GM19328 (cell line): ENCODE measurements around the gene TP73.

Source experiments
- ATAC-seq: cut with Tn5 transposase; IDR thresholded peaks from one replicate; pipeline ENCODE4 v1.9.1; 2021; ENCODE audit warnings: mild to moderate bottlenecking, moderate library complexity; ENCODE audit not compliant: unreplicated experiment

The TP73 gene

DNA sequence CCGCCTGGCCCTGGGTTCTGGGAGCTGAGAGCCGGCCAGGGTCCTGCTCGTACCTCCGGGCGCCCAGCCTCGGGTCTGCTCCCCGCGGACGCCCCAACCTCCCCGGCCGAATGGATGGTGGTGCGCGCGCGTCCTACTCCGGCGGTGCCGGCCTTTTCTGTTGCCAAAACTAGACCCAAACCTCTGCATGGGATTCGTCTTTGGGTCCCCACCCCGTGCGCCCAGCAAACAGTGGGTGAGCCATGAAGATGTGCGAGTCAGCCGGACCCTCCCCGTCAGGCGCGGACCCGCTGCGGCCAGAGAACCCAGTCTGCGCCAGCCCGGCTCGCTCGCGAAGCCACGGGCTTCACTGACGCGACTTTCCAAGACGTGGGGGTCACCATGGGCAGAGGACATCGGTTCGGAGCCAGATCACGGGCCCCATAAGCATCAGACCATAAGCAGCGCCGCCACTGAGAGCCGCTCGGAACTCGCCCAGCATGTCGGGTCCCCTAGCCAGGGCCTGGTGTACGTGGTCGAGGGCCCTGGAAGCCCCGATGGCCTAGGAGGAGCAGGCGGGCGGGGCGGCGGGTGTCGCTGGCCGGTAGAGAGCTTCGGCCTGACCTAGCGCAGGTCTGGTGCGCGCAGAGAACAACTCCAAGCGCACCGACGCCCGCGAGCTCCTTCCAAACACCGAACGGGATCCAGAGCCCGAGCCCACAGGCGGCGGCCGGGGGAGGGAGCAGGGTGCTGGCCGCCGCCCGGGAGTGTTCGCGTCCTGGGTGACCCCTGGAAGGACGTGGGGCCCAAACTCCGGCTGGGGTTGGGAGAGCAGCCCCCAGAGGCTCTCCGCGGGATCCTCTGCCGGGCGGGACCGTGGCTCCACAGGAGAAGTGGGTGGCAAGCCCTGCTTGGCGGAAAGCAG lies 1.0 kb upstream of the TP73 start:
- ATAC-seq, result no peak

GRCh38 chr1:3652548-3653285 lies 401 bp downstream of the TP73 start:
- no peak for ATAC-seq

GRCh38 chr1:3653286-3653618 lies 936 bp downstream of the TP73 start:
- ATAC-seq, result no peak

DNA sequence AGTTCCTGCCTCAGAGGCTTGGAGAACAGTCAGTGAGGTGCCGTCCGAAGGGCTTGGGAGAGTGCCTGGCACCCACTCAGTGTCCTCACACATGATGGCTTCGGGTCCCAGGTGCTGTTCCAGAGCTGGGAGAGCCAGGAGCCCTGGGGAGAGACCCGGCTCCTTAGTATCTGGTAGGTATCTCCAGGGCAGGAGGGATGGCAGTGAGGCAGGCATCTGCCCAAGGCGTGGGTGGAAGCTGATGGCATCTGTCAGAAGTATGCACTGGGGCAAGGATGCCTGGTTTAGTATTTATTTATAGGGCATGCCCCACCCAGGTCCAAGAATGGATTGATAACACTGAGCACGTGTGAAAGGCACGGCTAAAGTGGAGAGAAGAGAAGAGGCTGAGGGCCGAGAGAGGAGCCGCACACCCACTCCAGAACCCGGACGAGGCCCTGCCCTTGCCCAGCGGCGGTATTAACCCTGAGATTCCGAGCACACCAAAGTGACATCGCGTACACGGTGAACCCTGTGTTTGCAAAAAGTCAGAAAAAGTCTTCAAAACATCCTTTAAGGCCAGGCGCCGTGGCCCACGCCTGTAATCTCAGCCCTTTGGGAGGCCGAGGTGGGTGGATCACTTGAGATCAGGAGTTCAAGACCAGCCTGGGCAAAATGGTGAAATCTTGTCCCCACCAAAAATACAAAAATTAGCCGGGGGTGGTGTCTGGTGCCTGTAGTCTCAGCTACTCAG lies 2.4 kb downstream of the TP73 start:
- ATAC-seq, result no peak

GRCh38 chr1:3656450-3657095 lies 4.3 kb downstream of the TP73 start:
- ATAC-seq, result no peak

DNA sequence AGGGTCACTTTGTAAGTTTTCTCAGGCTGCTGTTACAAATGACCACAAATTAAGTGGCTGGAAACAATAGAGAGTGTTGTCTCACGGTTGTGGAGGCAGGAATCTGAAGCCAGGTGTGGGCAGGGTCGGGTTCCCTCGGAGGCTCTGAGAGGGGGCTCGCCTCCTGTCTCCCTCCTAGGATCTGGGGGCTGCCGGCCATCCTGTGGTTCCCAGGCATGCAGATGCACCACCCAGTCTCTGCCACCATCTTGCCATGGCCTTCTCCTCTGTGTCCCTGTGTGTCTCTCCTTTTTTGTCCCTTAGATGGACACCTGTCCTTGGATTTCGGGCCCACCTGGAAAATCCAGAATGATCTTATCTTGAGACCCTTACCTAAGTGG lies 4.8 kb downstream of the TP73 start:
- ATAC-seq, result no peak

DNA sequence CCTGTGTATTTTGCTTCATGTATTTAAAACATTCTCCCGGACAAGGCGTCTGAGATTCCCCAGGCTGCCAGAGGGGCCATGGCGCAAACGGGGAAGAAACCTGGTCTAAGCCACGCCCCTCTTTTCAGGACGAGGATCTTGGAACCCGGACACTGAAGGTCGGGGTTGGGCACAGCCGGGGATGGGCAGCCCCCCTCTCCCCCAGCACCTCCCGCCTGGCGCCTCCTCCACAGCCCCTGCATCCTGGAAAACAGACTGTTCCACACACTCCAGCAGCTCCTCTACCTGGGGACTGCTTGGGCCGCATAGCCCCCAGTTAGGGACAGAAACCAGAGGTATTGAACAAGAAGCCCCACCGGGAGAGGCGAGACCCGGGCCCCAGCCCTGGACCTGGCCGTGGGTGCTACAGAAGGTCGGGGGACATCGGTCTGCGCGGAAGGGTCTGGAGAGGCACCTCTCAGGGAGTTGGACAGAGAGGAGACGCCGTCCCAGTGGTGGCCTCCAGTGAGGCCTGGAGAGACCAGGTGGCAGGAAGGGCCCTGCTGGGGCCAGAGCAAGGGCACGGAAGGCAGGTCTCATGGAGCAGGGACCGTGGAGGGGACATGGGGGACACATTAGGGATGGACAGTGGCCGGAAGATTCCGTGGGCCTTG lies 5.4 kb downstream of the TP73 start:
- ATAC-seq, result no peak

DNA sequence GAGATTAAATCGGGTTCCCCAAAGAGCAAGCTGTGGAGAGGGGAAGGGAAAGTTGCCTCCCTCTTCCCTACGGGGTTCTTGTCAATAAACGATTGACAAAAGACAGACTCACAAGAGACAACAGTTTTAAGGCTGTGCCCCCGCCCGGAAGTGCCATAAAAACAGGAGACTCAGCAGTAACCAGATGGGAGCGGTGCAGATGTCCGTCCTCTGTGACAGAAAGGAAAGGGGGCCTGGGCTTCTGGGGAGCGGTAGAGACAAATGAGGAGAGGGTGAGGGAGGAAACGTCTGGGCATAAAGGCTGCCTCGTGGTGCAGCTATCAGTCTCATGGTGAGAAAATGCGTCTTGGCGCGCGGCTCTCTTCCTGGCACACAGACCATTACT lies 5.9 kb downstream of the TP73 start:
- ATAC-seq, result no peak

DNA sequence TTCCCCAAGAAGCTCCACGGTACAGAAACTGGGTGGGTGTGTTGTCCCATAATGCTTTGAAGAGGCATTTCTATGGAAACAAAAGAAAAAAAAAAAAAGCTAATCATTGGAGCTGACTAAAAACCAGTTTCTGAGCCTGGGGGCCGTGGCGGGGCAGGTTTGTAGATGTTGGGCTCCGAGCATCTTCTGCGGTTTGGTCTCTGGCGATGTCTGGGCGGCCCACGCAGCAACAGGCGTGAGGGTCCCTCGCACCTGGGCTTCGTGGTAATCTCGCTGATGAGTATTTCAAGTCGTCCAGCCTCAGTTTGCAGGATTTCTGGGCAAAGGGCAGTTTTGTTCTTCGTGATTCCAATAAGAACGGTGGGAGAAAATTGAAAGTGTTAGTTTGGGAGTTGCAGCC lies 6.8 kb downstream of the TP73 start:
- no peak for ATAC-seq

DNA sequence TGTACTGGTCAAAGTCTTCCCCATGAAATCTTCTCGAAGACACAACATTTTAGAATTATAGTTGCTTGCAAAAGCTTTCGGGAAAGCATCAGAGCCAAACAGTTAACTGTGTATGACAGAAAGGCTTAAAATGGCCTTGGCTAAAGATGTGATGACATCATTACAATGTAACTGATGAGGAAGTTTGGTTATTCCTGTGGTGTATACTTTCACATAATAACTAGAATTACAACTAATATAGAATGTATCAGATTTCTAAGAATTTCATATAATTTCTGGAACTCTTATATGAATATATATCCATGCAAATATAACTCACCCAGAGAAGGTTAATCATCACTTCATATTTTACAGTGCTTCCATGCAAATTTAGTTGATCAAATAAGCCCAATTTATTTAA lies 8.4 kb downstream of the TP73 start:
- ATAC-seq, result no peak

DNA sequence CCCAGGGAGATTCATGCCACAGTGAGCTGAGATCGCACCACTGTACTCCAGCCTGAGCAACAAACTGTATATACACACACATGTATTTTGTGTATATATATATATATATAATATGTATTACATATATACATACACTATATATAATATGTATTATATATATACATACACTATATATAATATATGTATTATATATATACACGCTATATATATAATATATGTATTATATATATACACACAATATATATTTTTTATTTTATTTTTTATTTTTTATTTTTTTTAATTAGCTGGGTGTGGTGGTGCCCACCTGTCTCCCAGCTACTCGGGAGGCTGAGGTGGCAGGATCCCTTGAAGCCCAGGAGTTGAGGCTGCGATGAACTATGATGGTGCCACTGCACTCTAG lies 9.3 kb downstream of the TP73 start:
- ATAC-seq, result no peak

- no peak for ATAC-seq
Observed at GRCh38 chr1:3662080-3662671, 9.9 kb downstream of the TP73 start.

- ATAC-seq, result no peak
Observed at GRCh38 chr1:3663999-3664699, 11.8 kb downstream of the TP73 start.

DNA sequence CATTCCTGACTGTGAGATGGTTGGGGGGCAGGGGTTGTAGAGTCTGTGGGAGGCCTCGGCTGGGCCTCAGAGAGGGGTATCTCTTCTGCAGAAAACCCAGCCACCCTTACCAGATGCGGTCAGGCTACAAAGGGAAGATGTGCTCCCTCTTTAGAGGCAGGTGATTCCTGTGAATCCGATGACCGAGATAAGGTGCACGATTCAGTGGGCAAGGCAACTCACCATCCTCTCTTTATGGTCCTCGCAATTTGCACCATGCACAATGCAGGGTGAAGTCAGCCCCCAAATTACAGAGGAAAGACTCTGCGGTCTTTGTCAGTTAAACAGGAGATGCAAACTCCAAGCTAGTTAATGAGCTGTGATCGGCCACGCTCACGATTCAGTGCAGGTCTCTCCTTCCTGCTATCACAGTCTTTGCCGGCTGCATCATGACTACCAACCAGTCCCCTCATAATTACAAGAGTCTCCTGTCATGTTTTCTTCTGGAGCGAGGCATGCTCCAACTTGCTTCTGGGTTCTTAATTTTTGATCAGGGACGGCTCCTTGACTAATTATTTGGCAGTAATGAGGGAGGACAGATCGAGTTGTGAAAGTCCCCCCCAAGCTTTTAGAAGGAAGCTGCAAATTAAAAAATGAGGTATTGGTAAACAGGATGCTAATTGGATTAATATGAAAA lies 12.5 kb downstream of the TP73 start:
- ATAC-seq, result no peak

GRCh38 chr1:3668148-3668547 lies 15.8 kb downstream of the TP73 start:
- ATAC-seq, result no peak

DNA sequence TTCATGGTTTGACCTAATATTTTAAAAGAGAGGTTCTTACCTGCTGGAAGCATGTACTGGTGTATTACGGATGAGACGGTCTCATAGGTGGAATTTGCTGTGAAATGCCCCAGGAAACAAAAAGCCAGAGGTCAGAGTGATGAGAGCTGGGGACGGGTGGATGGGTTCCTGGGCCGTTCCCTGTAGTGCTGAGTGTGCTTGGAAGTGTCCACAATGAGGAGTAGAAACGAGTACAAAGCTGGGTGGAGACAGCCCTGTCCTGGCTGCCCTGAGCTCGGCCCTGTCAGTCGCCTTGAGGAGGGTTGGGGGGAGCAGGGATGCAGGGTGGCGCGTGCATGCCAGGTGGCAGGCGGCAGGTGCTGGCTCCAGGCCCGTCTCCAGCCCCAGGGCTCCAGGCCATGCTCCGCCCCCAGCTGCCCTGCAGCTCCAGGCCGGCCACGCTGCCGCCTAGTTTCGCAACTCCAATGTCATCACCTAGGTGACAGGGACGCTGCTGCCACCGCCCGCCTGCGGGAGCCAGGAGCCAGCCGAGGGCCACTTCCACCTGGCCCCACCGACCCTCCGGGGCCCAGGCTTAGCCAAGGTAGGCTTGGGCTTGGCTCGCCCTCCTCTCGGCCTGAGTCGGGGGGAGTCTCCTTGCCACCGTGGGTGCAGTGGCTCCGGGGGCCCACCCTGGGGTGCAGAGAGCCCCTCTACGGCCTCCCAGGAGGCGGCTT lies 16.4 kb downstream of the TP73 start:
- no peak for ATAC-seq

GRCh38 chr1:3669421-3669821 lies 17.1 kb downstream of the TP73 start:
- no peak for ATAC-seq

- no peak for ATAC-seq
Observed at GRCh38 chr1:3669971-3670431, 17.7 kb downstream of the TP73 start.
